Measurements from ENCODE around the gene PCBP3. TPM values are rescaled to one million over a fixed set of nuclear protein-coding genes. Genes with fewer than 3 reads are reported as not detected.
"Not testable (repeated sequence)": the region's sequence is repeated elsewhere in the genome, so short reads cannot be mapped to it uniquely, and the experiment has no call there.

Gene PCBP3
- total RNA-seq, 1 experiment from 2014 or later, result 10.9 TPM

GRCh38 chr21:45815781-45816180, 172.3 kb downstream of the PCBP3 start:
- not testable (repeated sequence) for H4K20me1 ChIP-seq (ENCODE audit: control insufficient read depth, insufficient read depth, insufficient read length); H2BK15ac ChIP-seq (ENCODE audit: low read depth, low read length); H3K56ac ChIP-seq (ENCODE audit: insufficient read length, low read depth, low read length); H3K27ac ChIP-seq (ENCODE audit: insufficient read length, low read depth, low read length); DNase-seq; H3K23ac ChIP-seq (ENCODE audit: insufficient read length, low read depth, low read length); H3K79me1 ChIP-seq (ENCODE audit: insufficient read depth, low read depth, low read length, poor library complexity, severe bottlenecking); H2BK20ac ChIP-seq (ENCODE audit: low read depth, low read length, poor library complexity, severe bottlenecking); H3K18ac ChIP-seq (ENCODE audit: insufficient read length, low read depth, low read length); H3K14ac ChIP-seq (ENCODE audit: insufficient read depth, low read length); H4K91ac ChIP-seq (ENCODE audit: insufficient read length, low read depth, low read length); H4K8ac ChIP-seq (replicated peaks; ENCODE audit: insufficient read length, low read depth, low read length); H3K27me3 ChIP-seq (ENCODE audit: insufficient read depth, low read length); H3K9ac ChIP-seq (ENCODE audit: extremely low read depth, insufficient read length, low read length); H3K27me3 Mint-ChIP-seq (ENCODE audit: low read depth); H2AFZ ChIP-seq (ENCODE audit: low read length); H2BK120ac ChIP-seq (ENCODE audit: low read depth, low read length, poor library complexity, severe bottlenecking); H3K4me3 Mint-ChIP-seq; H3K9me3 ChIP-seq (ENCODE audit: control insufficient read depth, low read depth, low read length); H3K36me3 Mint-ChIP-seq (ENCODE audit: insufficient read depth in 1 of 3, low read depth in 3 of 3); H3K27ac Mint-ChIP-seq; H3K9me3 Mint-ChIP-seq; H3T11ph ChIP-seq (ENCODE audit: low read length); H2BK12ac ChIP-seq (ENCODE audit: insufficient read length, low read depth, low read length); H2BK5ac ChIP-seq (ENCODE audit: insufficient read length, low read length); H3K4ac ChIP-seq (ENCODE audit: low read depth, low read length); H2AK5ac ChIP-seq (ENCODE audit: insufficient read length, low read length); H3K79me2 ChIP-seq (ENCODE audit: insufficient read depth, low read length); H4K5ac ChIP-seq (ENCODE audit: insufficient read length, low read depth, low read length); H3K23me2 ChIP-seq (ENCODE audit: insufficient read length, low read depth, low read length, poor library complexity, severe bottlenecking); H3K4me1 ChIP-seq (ENCODE audit: insufficient read depth, low read length); H3K4me2 ChIP-seq (ENCODE audit: insufficient read depth, insufficient read length, low read length)
- H3K4me1 Mint-ChIP-seq, result peaks cover 15% of the 10 kb centered on the region in 2 experiments
